Umbilical cord (tissue), 2 donors: ENCODE data around the gene SELPLG. TPM values are rescaled to one million over a fixed set of nuclear protein-coding genes. Genes with fewer than 3 reads are reported as not detected.
"Not testable (repeated sequence)": the region's sequence is repeated elsewhere in the genome, so short reads cannot be mapped to it uniquely, and the experiment has no call there.

ENCODE experiments used
- DNase-seq: peaks from one replicate; pipeline ENCODE4 v3.0.0-alpha.2; 2015; ENCODE audit warnings: low spot score
- total RNA-seq: library from RNA; depleted of rRNA; stranded (reverse); fragments of >200 nt; gene quantifications from one replicate; pipeline ENCODE4 v1.2.3, GENCODE V29; 2014; ENCODE audit warnings: low replicate concordance; ENCODE audit not compliant: insufficient read depth

The SELPLG gene
- total RNA-seq, 1 donor from 2014 or later, result 7.7 TPM

GRCh38 chr12:108638997-108639822 lies 5.5 kb upstream of the SELPLG start:
- no peak for DNase-seq

GRCh38 chr12:108638141-108638827 lies 4.6 kb upstream of the SELPLG start:
- peak; percentile 52 for DNase-seq

GRCh38 chr12:108637222-108637971 lies 3.7 kb upstream of the SELPLG start:
- DNase-seq, result no peak

- DNase-seq, result no peak
Observed at GRCh38 chr12:108635997-108636808, 2.5 kb upstream of the SELPLG start.

DNA sequence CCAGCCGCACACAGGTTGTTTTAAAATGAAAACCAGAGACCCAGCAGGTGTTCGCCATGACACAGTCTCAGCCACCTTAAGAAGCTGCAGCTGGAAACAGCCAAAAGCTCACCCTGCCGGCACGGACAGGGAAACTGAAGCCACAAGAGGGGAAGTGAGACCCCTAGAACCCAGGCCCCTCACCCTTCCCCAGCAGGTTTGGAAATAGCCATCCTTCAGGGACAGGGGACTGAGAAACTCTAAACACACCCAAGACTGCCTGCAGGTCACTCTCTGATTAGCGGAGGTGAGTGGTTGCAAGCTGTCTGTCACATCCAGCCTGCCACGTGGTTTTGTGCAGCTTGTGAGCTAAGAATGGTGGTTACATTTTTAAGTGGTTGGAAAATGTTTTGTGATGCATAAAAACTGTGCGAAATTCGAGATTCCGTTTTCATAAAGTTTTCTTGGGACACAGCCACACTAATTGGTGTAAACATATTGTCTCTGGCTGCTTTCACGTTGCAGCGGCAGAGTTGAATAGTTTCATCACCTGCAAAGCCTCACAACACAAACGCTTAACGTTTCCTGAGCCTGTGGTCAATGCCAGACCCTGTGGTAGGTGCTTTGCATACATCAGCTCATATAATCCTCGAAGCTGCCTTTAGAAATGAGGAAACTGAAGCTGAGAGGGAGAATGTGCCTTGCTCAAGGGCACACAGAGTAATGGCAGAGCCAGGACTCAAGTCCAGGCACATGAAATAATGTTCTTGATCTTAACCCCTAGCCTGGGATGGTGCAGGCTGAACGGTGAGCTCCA lies 1.7 kb upstream of the SELPLG start:
- no peak for DNase-seq

DNA sequence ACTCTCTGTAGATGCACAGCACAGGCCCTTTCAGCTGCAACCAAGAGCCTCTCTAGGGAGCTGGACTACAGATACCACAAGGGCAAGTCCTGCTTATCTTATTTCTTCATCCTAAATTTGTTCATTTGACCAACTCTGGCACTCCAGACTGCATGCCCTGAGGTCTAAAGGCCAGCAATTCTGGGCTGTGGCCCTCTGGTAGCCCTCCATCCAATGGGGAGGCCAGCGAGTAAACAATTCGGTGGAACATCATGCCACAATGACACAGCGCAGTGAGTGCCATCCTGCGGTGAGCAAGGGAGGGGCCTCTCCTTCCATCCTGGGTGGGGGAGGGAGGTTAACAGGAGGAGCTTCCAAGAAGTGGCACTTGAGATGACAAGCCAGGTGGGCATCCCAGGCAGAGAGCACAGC lies 652 bp upstream of the SELPLG start:
- no peak for DNase-seq

DNA sequence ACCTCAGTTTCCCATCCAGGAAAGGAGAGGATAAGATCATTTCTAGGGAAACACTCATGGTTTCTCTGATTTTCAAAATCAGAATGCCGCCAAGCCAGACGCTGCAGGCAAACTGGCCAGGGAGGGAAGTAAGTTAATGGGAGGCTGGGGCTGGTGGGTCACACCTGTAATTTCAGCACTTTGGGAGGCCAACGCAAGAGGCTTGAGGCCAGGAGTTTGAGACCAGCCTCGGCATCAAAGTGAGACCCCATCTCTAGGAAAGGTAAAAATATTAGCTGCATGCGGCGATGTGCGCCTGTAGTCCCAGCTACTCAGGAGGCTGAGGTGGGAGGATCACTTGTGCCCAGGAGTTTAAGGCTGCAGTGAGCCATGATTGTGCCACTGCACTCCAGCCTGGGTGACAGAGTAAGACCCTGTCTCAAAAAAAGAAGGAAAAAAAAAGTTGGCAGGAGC lies 587 bp downstream of the SELPLG start:
- DNase-seq, result no peak

- DNase-seq, result not testable (repeated sequence)
Observed at GRCh38 chr12:108631261-108631660, 2.4 kb downstream of the SELPLG start.

GRCh38 chr12:108630481-108631207 lies 3.0 kb downstream of the SELPLG start:
- no peak for DNase-seq

- DNase-seq, result peak; percentile 86
Observed at GRCh38 chr12:108629824-108630476, 3.7 kb downstream of the SELPLG start.

DNA sequence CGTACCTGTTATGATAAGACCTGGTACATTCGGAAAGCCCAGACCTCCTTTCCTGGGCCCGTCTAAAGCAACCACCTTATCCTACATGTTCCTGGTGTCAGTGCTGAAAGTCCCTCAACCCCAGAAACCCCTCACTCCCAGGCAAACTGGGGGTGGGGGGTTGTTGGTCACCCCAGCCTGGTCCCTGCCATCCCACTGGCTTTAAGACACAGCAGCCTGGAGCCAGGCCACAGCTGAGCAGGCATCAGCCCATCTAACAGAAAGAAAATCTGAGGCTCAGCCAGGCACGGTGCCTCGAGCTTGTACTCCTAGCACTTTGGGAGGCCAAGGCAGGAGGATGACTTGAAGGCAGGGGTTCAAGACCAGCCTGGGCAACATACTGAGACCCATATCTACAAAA lies 4.5 kb downstream of the SELPLG start:
- no peak for DNase-seq

- no peak for DNase-seq
Observed at GRCh38 chr12:108627134-108627920, 6.4 kb downstream of the SELPLG start.

DNA sequence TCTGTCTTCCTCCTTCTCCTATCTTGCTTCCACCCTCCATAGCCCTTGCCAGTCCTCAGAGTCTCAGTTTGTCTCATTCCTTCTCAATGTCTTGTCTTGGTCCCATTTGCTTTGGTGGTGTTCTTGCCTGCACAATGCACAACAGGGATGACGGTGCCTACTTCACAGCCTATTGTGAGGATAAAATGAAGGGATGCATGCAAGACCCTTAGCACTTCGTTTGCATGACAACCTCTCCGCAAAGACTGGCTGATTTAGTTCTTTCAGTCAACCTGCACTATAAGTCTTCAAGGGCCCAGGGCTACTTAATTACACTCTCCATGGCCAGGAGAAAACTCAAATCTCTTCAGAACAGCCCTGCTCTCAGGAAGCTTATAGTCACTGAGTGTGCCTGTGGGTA lies 8.5 kb downstream of the SELPLG start:
- DNase-seq, result no peak

GRCh38 chr12:108623577-108623976 lies 10.1 kb downstream of the SELPLG start:
- DNase-seq, result no peak

GRCh38 chr12:108622921-108623514 lies 10.7 kb downstream of the SELPLG start:
- no peak for DNase-seq

- DNase-seq, result no peak
Observed at GRCh38 chr12:108622421-108622820, 11.3 kb downstream of the SELPLG start.

DNA sequence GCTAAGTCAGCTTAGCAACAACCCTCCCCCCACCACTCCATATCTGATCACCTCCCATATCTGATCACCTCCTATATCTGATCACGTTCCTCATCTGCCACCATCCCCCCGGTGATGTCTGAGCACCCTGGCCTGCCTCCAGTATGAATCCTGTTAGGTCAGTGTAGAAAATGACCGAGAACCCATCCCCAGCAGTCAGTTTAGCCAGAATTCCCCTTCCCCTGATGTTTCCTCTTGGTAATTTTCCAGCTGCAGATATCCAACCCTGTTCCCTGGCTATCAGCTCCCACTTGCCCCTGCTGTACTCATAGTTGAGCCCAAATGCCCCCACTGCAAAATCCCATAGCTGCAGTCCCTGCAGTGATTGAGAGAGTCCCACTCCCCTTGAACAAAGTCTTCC lies 12.5 kb downstream of the SELPLG start:
- no peak for DNase-seq

DNA sequence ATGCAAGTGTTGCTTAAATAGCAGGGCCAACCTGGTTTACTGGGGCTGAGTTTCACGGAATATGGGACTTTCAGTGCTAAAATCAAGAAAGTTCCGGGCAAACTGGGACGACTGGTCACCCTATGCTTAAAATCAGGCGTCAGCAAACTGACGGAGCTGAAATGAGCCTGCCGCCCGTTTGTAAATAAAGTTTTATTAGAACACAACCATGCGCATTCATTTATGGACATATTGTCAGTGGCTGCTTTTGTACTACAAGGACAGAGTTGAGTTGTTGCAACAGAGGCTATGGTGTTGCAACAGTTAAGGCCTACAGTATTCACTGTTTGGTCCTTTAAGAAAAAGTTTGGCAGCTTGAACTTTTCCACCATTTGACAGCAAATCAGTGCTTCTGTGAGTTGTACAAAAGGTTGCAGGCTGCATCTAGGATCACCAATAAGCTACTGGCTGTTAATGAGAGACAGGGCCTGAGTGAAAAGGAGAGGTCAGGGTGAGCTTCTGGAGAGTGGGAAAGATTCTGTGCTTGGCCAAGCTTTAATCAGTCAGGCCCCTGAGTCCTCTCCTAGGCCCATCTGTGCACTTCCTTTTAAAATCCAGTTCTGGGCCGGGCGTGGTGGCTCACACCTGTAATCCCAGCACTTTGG lies 13.3 kb downstream of the SELPLG start:
- no peak for DNase-seq
